Ovary (tissue), 9 donors: ENCODE results near the gene ARHGDIA. TPM values are rescaled to one million over a fixed set of nuclear protein-coding genes. Genes with fewer than 3 reads are reported as not detected.

Experiments used
- DNase-seq, 5 donors: peaks; one replicate each; pipeline ENCODE4 v3.0.0-alpha.2; 2019 to 2020
- H3K27ac ChIP-seq, 2 donors: fragments of 200-600 bp; one replicate each; pipeline versions ENCODE4 v1.5.1 to v1.8.0; 2019 to 2022
- H3K27me3 ChIP-seq: fragments of 200-600 bp; one replicate; pipeline ENCODE4 v1.8.0; 2022
- H3K36me3 ChIP-seq: fragments of 200-600 bp; sonication (generic); one replicate; pipeline ENCODE4 v1.5.1; 2019
- H3K4me1 ChIP-seq: one replicate; pipeline ENCODE4 v1.8.1; 2013; ENCODE audit warnings: mild to moderate bottlenecking, moderate library complexity; ENCODE audit not compliant: insufficient read depth
- H3K4me3 ChIP-seq: fragments of 200-600 bp; sonication (generic); one replicate; pipeline ENCODE4 v1.5.1; 2017
- H3K9me3 ChIP-seq, 2 donors: fragments of 200-600 bp in 1 of 2; sonication (generic) in 1 of 2; one replicate each; pipeline versions ENCODE4 v1.5.1 to v1.8.1; 2013 to 2019; ENCODE audit warnings: mild to moderate bottlenecking in 1 of 2, moderate library complexity in 1 of 2
- CTCF ChIP-seq, 3 donors: fragments of 450-650 bp in 2 of 3; fragments of 200-600 bp in 1 of 3; IDR thresholded peaks; one replicate each; pipeline versions ENCODE4 v1.5.1 to v1.8.0; 2016 to 2022; ENCODE audit warnings: antibody characterized with exemption in 3 of 3, mild to moderate bottlenecking in 1 of 3
- EP300 ChIP-seq: sonication (generic); formaldehyde crosslinking; IDR thresholded peaks from one replicate; pipeline ENCODE4 v1.6.1; 2017; ENCODE audit warnings: antibody characterized with exemption
- POLR2A ChIP-seq: fragments of 450-650 bp; IDR thresholded peaks from one replicate; pipeline ENCODE4 v1.6.1; 2017; ENCODE audit warnings: antibody characterized with exemption, mild to moderate bottlenecking, moderate library complexity
- WGBS, 3 donors: extraction: QIAGEN DNeasy Blood & Tissue Kit in 1 of 3; methylation state at CpG; one replicate each; pipeline versions ENCODE4 v1.1.5 to v1.1.7; 2013 to 2017; 5-methylcytosine and 5-hydroxymethylcytosine counted together
- intact Hi-C, 4 donors: fragments of 100-400 bp; cut with DNase I; formaldehyde crosslinking; loops; one replicate each; pipeline versions ENCODE4 v1.11.0 to v1.15.1; 2022 to 2023
- polyA plus RNA-seq, 2 donors: library from polyadenylated mRNA; stranded (reverse); fragments of 200-250 nt in 1 of 2; fragments of 350-450 nt in 1 of 2; fragmentation: Illumina TruSeq in 1 of 2; extraction: RNeasy Lipid Tissue Mini Kit (QIAGEN cat#74804) in 1 of 2; gene quantifications; one replicate each; pipeline ENCODE4 v1.2.3, GENCODE V29; 2013 to 2014
- total RNA-seq, 7 donors: library from RNA; depleted of rRNA in 2 of 7; stranded (reverse); fragments of >200 nt in 2 of 7; fragmentation: NEBNext Ultra II Directional in 3 of 7; extraction: Animal tissue kit (Norgen Biotek cat#: 25700) in 3 of 7; gene quantifications; one replicate each; pipeline versions ENCODE4 v1.1.0 to v1.2.4, GENCODE V29; 2016 to 2023
- donor health status: DM: no; HTN: no; CAD: no; lungs with moderate emphysema.
- donor health status: DM: no; HTN: no; CAD: no.
- donor health status: Bipolar disorder and iron deficiency.
- donor health status: DM: yes; HTN: yes; CAD: no.
- donor health status: DM: no; HTN: no; CAD: no.
- donor health status: DM: yes; HTN: yes; CAD: no.

The ARHGDIA gene
- total and polyA plus RNA-seq, 9 donors: 52.0 to 455 (median 293) TPM

GRCh38 chr17:81837641-81838040 lies 33.5 kb downstream of the ARHGDIA start:
- intact Hi-C loops: no loop called here
- no peak for DNase-seq
- TF ChIP-seq POLR2A (no peak), EP300 (no peak), CTCF (IDR thresholded peaks at IDR 0.05) (no peak)
- H3K27me3 ChIP-seq: no peaks in the 10 kb centered on the region
- no peak overlapping the region for H3K27ac ChIP-seq
- no peak overlapping the region for H3K4me3 ChIP-seq
- no peaks in the 10 kb centered on the region for H3K36me3 ChIP-seq
- WGBS, 3 donors: 72 to 83% (median 76%) methylated on average over 9 of the region's 9 CpGs
- no peaks in the 10 kb centered on the region for H3K9me3 ChIP-seq
- H3K4me1 ChIP-seq: peaks cover 17% of the 10 kb centered on the region

- intact Hi-C loops: no loop called here
- 88 to 94% (median 89%) methylated on average over 17 to 26 of the region's 26 CpGs for WGBS, 3 donors
- DNase-seq: no peak
- no peak within 1 kb of the TSS for H3K27ac ChIP-seq
- no peaks in the 10 kb centered on the region for H3K36me3 ChIP-seq
- no peaks in the 10 kb centered on the region for H3K9me3 ChIP-seq
- no peak for TF ChIP-seq EP300
- TF ChIP-seq CTCF (IDR thresholded peaks at IDR 0.05): no peak
- no peak for TF ChIP-seq POLR2A
- H3K4me3 ChIP-seq: peak within 1 kb of the TSS; percentile 67
- peaks cover 16% of the 10 kb centered on the region for H3K4me1 ChIP-seq
- H3K27me3 ChIP-seq: no peaks in the 10 kb centered on the region
These were observed 36.3 kb downstream of the ARHGDIA start, which contains the start of gene PPP1R27 for GRCh38 chr17:81834831-81835267. Gene PPP1R27 (minus strand): TSS chr17:81835050. CDS start chr17:81834953, 97 bp downstream.

GRCh38 chr17:81833921-81834830 lies 37.0 kb downstream of the ARHGDIA start:
- Histone ChIP-seq H3K36me3 (no peaks in the 10 kb centered on the region), H3K4me1 (peaks cover 16% of the 10 kb centered on the region), H3K27me3 (no peaks in the 10 kb centered on the region), H3K4me3 (peak overlapping the region; percentile 67), H3K27ac (no peak overlapping the region), H3K9me3 (no peaks in the 10 kb centered on the region)
- intact Hi-C loops: no loop called here
- TF ChIP-seq CTCF (IDR thresholded peaks at IDR 0.05) (no peak), EP300 (no peak), POLR2A (no peak)
- WGBS, 3 donors: 79 to 82% (median 81%) methylated on average over 31 of the region's 31 CpGs
- peak in 1 of 5 donors; percentile 40 for DNase-seq

GRCh38 chr17:81833160-81833920 lies 37.8 kb downstream of the ARHGDIA start, which contains the start of gene MCRIP1:
Gene MCRIP1 (minus strand): TSS chr17:81833291. CDS start chr17:81824506, 8,785 bp downstream.
- peak within 1 kb of the TSS; percentile 67 for H3K4me3 ChIP-seq
- no peaks in the 10 kb centered on the region for H3K27me3 ChIP-seq
- peak; percentile 17 for TF ChIP-seq EP300
- peak; percentile 93 for TF ChIP-seq POLR2A
- TF ChIP-seq CTCF (IDR thresholded peaks at IDR 0.05): peak in 1 of 3 donors; percentile 22
- H3K9me3 ChIP-seq: no peaks in the 10 kb centered on the region
- no peaks in the 10 kb centered on the region for H3K36me3 ChIP-seq
- intact Hi-C loops: no loop called here
- H3K27ac ChIP-seq: peak within 1 kb of the TSS; percentile 16 to 55
- WGBS, 3 donors: 1 to 2% (median 1%) methylated on average over 38 to 71 of the region's 76 CpGs
- peak; percentile 94 to 97 (median 96) for DNase-seq
- H3K4me1 ChIP-seq: peaks cover 16% of the 10 kb centered on the region
